DND-41 (cell line): ENCODE measurements around the gene ST8SIA1.

Experiments used
- ATAC-seq: fragments of 200-7000 bp; cut with Tn5 transposase; 3 replicates; pipeline ENCODE4 v1.9.1; 2021; ENCODE audit warnings: low read depth; ENCODE audit not compliant: insufficient read depth
- DNase-seq: peaks from one replicate; pipeline ENCODE4 v3.0.0-alpha.2; 2020
- H2AFZ ChIP-seq: 2 replicates; pipeline ENCODE4 v1.6.0; 2012; ENCODE audit warnings: low read depth, low read length
- H3K27ac ChIP-seq: 2 replicates; pipeline ENCODE4 v1.5.1; 2012; ENCODE audit warnings: low read length, inconsistent platforms
- H3K27me3 ChIP-seq: fragments of 200-600 bp; sonication (generic); 2 replicates; pipeline ENCODE4 v1.6.0; 2012; ENCODE audit warnings: low read length, mild to moderate bottlenecking, inconsistent platforms; ENCODE audit not compliant: insufficient read depth, poor library complexity
- H3K36me3 ChIP-seq: 2 replicates; pipeline ENCODE4 v1.5.1; 2012; ENCODE audit warnings: low read length, inconsistent platforms; ENCODE audit not compliant: insufficient read depth
- H3K4me1 ChIP-seq: 2 replicates; pipeline ENCODE4 v1.5.1; 2012; ENCODE audit warnings: mild to moderate bottlenecking, low read length; ENCODE audit not compliant: insufficient read depth
- H3K4me2 ChIP-seq: 2 replicates; pipeline ENCODE4 v1.6.0; 2012; ENCODE audit warnings: mild to moderate bottlenecking, moderate library complexity, low read length, inconsistent platforms; ENCODE audit not compliant: insufficient read depth
- H3K4me3 ChIP-seq, 2 experiments: fragments of 200-600 bp in 1 of 2; shearing (Covaris generic) in 1 of 2; 2 replicates each; pipeline ENCODE4 v1.5.1; 2012 to 2016; ENCODE audit warnings: inconsistent platforms in 2 of 2, low read length in 2 of 2, mild to moderate bottlenecking in 2 of 2, low read depth in 1 of 2, moderate library complexity in 1 of 2
- H3K79me2 ChIP-seq: 2 replicates; pipeline ENCODE4 v1.6.0; 2012; ENCODE audit warnings: low read length, inconsistent platforms; ENCODE audit not compliant: insufficient read depth
- H3K9ac ChIP-seq: 2 replicates; pipeline ENCODE4 v1.6.0; 2012; ENCODE audit warnings: low read depth, mild to moderate bottlenecking, inconsistent platforms, low read length, moderate library complexity
- H3K9me3 ChIP-seq: 2 replicates; pipeline ENCODE4 v1.5.1; 2012; ENCODE audit warnings: low read length, moderate library complexity, mild to moderate bottlenecking, inconsistent platforms; ENCODE audit not compliant: insufficient read depth, severe bottlenecking
- H4K20me1 ChIP-seq: 2 replicates; pipeline ENCODE4 v1.6.0; 2012; ENCODE audit warnings: low read length; ENCODE audit not compliant: insufficient read depth
- EZH2 ChIP-seq: IDR thresholded peaks from 3 replicates; pipeline ENCODE4 v1.6.1; 2012; ENCODE audit warnings: borderline replicate concordance, low read depth, mild to moderate bottlenecking, moderate library complexity, low read length, inconsistent platforms; ENCODE audit not compliant: severe bottlenecking
- TF ChIP-seq, protein P1 (sequence below): IDR thresholded peaks from 2 replicates; pipeline ENCODE4 v1.5.1; 2012; ENCODE audit warnings: borderline replicate concordance, low read length, moderate library complexity, mild to moderate bottlenecking; ENCODE audit not compliant: poor library complexity, severe bottlenecking; ENCODE audit errors: extremely low read depth

Gene ST8SIA1

DNA sequence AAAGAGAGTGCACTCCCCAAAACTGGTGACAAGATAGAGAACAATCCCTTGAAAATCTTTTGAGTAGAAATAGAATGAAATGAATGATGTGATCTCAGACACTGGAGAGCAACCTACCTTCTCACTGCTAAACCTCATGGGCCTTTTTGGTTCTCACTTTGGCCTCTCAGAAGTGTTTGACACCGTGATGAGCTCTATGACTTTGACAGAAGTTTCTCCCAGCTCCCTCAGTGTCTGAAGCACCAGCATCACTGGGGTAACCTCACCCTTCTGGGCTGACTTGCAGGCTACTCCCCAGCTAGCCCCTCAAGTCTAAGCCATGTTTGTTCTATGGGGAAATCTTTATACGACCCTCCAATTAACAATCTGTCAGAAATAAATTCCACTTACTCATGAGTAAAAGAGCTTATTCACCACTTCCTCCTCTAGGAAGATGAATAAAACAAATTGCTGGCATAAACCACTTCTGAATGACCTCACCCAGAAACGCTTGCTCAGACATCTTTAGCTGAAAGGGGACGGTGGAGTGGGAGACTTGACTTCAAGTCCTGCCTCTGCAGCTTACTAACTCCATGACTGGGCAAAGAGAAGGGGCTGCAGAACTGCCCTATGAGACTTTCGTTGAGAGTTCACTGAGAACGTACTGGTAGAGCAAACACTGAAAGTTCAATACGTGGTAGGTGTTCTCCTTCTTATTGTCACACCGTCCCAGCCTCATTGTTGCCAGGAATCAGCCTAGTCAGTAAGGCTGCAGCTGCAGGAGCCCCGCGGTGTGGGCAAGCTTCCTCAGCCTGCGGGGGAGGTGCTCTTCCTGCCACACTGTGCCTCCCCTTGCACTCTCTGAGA lies 46.5 kb downstream of the ST8SIA1 start:
- Histone ChIP-seq H2AFZ (0 out of 2 replicates have a peak overlapping the region, but pooled peaks have one; percentile 3), H3K4me1 (peaks cover 11% of the 10 kb centered on the region), H3K4me3 (no peak overlapping the region), H3K27me3 (no peaks in the 10 kb centered on the region), H3K79me2 (no peaks in the 10 kb centered on the region), H3K9me3 (no peaks in the 10 kb centered on the region), H3K9ac (no peak overlapping the region), H4K20me1 (no peaks in the 10 kb centered on the region), H3K27ac (no peak overlapping the region), H3K36me3 (no peaks in the 10 kb centered on the region), H3K4me2 (peak overlapping the region; percentile 36; the same call in 1 of the 2 replicates)
- peak; percentile 95 for ATAC-seq
- TF ChIP-seq, protein P1, sequence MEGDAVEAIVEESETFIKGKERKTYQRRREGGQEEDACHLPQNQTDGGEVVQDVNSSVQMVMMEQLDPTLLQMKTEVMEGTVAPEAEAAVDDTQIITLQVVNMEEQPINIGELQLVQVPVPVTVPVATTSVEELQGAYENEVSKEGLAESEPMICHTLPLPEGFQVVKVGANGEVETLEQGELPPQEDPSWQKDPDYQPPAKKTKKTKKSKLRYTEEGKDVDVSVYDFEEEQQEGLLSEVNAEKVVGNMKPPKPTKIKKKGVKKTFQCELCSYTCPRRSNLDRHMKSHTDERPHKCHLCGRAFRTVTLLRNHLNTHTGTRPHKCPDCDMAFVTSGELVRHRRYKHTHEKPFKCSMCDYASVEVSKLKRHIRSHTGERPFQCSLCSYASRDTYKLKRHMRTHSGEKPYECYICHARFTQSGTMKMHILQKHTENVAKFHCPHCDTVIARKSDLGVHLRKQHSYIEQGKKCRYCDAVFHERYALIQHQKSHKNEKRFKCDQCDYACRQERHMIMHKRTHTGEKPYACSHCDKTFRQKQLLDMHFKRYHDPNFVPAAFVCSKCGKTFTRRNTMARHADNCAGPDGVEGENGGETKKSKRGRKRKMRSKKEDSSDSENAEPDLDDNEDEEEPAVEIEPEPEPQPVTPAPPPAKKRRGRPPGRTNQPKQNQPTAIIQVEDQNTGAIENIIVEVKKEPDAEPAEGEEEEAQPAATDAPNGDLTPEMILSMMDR: no peak
- TF ChIP-seq EZH2: no peak
- peak; percentile 48 for DNase-seq

DNA sequence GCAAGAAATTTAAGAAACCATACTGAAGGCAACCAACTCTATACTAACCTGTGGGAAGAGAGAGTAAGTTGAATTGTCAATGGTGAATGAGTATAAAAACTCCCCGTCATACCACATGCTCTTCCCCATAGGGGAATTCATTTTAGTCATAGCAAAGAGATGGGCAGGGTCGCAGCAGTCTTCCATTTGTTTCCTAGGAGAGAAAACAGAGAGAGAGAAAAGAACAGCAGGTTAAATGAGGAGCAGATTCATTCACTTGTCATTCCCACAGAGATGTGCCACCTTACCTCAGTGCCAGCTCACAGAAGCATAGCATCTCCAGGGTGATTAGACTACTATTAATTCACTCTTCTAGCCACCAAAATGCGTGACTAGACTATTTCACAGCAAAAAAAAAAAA lies 47.4 kb downstream of the ST8SIA1 start:
- Histone ChIP-seq H3K9me3 (no peaks in the 10 kb centered on the region), H3K4me3 (no peak overlapping the region), H4K20me1 (no peaks in the 10 kb centered on the region), H2AFZ (no peak overlapping the region), H3K4me2 (no peak overlapping the region), H3K36me3 (no peaks in the 10 kb centered on the region), H3K27ac (no peak overlapping the region), H3K27me3 (no peaks in the 10 kb centered on the region), H3K4me1 (peaks cover 11% of the 10 kb centered on the region), H3K9ac (no peak overlapping the region), H3K79me2 (no peaks in the 10 kb centered on the region)
- no peak for TF ChIP-seq EZH2
- TF ChIP-seq, protein P1: no peak
- ATAC-seq (no peak), DNase-seq (no peak)

DNA sequence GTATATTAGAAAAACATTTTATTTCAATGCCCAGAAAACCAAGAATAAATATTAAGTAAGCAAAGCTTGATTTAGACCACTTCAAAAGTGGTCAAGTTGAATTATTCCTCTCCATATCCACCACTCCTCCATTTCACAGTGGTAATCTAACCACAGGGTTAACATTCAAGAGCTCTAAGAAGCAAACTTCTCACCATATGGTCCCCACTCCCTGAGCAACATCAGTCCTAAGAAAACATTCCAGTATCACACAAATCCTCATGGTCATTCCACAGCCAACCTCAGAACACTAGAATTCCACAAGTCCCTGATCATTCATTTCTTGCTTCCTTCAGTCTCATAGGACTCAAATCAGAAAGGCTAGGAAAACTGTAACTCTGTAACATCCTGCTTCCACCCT lies 47.9 kb downstream of the ST8SIA1 start:
- Histone ChIP-seq H3K9me3 (no peaks in the 10 kb centered on the region), H3K9ac (no peak overlapping the region), H3K79me2 (no peaks in the 10 kb centered on the region), H4K20me1 (no peaks in the 10 kb centered on the region), H3K4me1 (peaks cover 11% of the 10 kb centered on the region), H2AFZ (no peak overlapping the region), H3K27me3 (no peaks in the 10 kb centered on the region), H3K27ac (no peak overlapping the region), H3K4me3 (no peak overlapping the region), H3K4me2 (no peak overlapping the region), H3K36me3 (no peaks in the 10 kb centered on the region)
- DNase-seq: no peak
- TF ChIP-seq, protein P1: no peak
- TF ChIP-seq EZH2: no peak
- ATAC-seq: no peak
